ENCODE results near the gene SARS1. TPM values are rescaled to one million over a fixed set of nuclear protein-coding genes. Genes with fewer than 3 reads are reported as not detected.
A peak's percentile ranks its signal among the peaks of the same experiment; 100 is the strongest.
"Not testable (repeated sequence)": the region's sequence is repeated elsewhere in the genome, so short reads cannot be mapped to it uniquely, and the experiment has no call there.

The SARS1 gene
- total RNA-seq, 3 donors from 2014 or later (not counting 1 experiment from before 2014, with no cell fraction given), result 95.6 to 122 (median 106) TPM

DNA sequence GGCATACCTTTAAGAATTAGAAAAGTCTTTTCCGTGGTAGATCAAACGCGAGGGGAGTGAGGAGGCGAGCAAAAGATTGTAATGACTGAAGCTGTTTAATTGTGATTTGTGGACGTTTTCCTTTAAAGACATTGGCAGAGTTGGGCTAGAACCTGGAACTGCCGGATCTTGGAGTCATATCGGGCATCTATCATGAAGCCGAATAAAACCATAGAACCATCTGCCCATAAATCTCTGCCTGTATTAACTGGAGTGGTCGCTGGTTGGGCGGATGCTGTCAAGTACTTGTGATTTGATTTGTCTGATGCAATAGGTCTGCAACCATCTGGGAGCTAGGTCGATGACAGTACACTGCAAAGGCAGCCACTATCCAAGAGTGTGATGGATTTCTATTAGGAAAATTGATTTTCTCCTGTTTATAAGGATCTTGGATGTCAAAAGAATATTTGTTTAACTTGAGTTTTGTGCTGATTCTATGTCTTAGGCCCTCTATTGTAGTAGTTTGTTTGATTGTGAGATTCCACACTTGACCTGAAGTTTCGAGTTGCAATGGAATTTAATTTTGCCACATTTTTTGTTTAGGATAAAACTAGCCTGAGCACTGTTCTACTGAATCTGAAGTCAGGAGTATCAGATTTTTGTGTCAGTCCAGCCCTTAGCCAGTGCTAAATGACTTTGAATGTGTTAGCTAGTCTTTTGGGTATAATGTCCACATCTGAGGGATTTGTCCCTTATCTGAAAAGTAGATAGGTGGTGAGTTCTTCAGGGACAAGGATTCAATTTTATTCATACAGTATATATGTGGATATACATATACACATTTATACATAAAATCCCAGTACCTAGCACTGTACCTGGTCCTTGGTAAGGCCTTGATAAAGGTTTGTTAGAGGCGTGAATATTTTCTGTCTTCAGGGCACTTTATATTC, 1.2 kb downstream of the SARS1 start:
- TF ChIP-seq CTCF (IDR thresholded peaks at IDR 0.05), result no peak
- H3K9me3 Mint-ChIP-seq, result no peaks in the 10 kb centered on the region
- H3K27ac Mint-ChIP-seq, result peak overlapping the region; percentile 93 to 97
- ATAC-seq (no peak), DNase-seq (peak in 1 of 2 donors; percentile 56)
- H3K27me3 ChIP-seq (ENCODE audit: control insufficient read depth, insufficient read depth, low read length), result no peaks in the 10 kb centered on the region
- no peaks in the 10 kb centered on the region for H3K36me3 Mint-ChIP-seq
- intact Hi-C loops (cut with micrococcal nuclease), result no loop called here
- peaks cover 10% of the 10 kb centered on the region for H3K4me1 ChIP-seq (ENCODE audit: control insufficient read depth, insufficient read depth, low read length)
- H3K4me1 Mint-ChIP-seq, result peaks cover 36% of the 10 kb centered on the region in 2 donors
- peak overlapping the region; percentile 59 for H3K27ac ChIP-seq (ENCODE audit: low read length)
- peaks cover 2% of the 10 kb centered on the region for H3K36me3 ChIP-seq (ENCODE audit: control insufficient read depth, insufficient read depth, low read length)
- no peaks in the 10 kb centered on the region for H3K9me3 ChIP-seq (ENCODE audit: control insufficient read depth, insufficient read depth, low read length)
- H3K4me3 Mint-ChIP-seq, result peak overlapping the region; percentile 99
- 15% methylated on average over 12 of the region's 13 CpGs for WGBS (ENCODE audit: insufficient coverage)
- no peaks in the 10 kb centered on the region for H3K27me3 Mint-ChIP-seq (ENCODE audit: low read depth in 2 of 2)
- peak overlapping the region; percentile 96 for H3K4me3 ChIP-seq (ENCODE audit: low read length)

GRCh38 chr1:109216662-109217061, 2.9 kb downstream of the SARS1 start:
- TF ChIP-seq CTCF (IDR thresholded peaks at IDR 0.05), result no peak
- DNase-seq (no peak), ATAC-seq (no peak)
- no peaks in the 10 kb centered on the region for H3K27me3 Mint-ChIP-seq (ENCODE audit: low read depth in 2 of 2)
- no peaks in the 10 kb centered on the region for H3K9me3 ChIP-seq (ENCODE audit: control insufficient read depth, insufficient read depth, low read length)
- peaks cover 2% of the 10 kb centered on the region for H3K36me3 ChIP-seq (ENCODE audit: control insufficient read depth, insufficient read depth, low read length)
- no peak overlapping the region for H3K4me3 ChIP-seq (ENCODE audit: low read length)
- H3K4me1 Mint-ChIP-seq, result peaks cover 36 to 44% of the 10 kb centered on the region in 2 donors
- H3K27ac Mint-ChIP-seq, result peak overlapping the region; percentile 93 to 97
- intact Hi-C loops (cut with micrococcal nuclease), result no loop called here
- peaks cover 10% of the 10 kb centered on the region for H3K4me1 ChIP-seq (ENCODE audit: control insufficient read depth, insufficient read depth, low read length)
- no peaks in the 10 kb centered on the region for H3K36me3 Mint-ChIP-seq
- H3K27me3 ChIP-seq (ENCODE audit: control insufficient read depth, insufficient read depth, low read length), result no peaks in the 10 kb centered on the region
- H3K9me3 Mint-ChIP-seq, result no peaks in the 10 kb centered on the region
- H3K4me3 Mint-ChIP-seq, result peak overlapping the region; percentile 99
- H3K27ac ChIP-seq (ENCODE audit: low read length), result no peak overlapping the region
- WGBS (ENCODE audit: insufficient coverage), result 91% methylated on average over 4 of the region's 4 CpGs

DNA sequence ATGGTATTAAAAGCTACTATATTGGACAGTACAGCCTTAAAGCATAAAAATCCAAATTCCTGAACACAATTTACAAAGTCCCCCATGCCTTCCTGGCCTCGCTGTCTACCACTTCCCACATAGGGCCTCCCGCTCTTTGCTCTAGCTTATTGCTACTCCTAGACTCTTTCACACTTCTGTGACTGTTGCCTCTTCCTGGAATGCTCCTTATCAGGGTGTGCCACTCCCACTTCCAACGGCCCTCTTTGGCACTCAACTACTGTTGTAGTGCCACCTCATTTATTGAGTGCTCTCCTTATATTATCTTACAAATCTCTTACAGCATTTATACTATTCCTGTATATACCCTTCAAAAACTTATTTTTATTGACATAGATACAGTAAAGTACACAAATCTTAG, 4.8 kb downstream of the SARS1 start:
- H3K4me3 ChIP-seq (ENCODE audit: low read length), result no peak overlapping the region
- TF ChIP-seq CTCF (IDR thresholded peaks at IDR 0.05), result no peak
- H3K9me3 ChIP-seq (ENCODE audit: control insufficient read depth, insufficient read depth, low read length), result no peaks in the 10 kb centered on the region
- ATAC-seq (no peak), DNase-seq (no peak)
- WGBS (ENCODE audit: insufficient coverage), result 69% methylated on average over 3 of the region's 3 CpGs
- H3K27me3 Mint-ChIP-seq (ENCODE audit: low read depth in 2 of 2), result no peaks in the 10 kb centered on the region
- intact Hi-C loops (cut with micrococcal nuclease), result no loop called here
- peaks cover 2% of the 10 kb centered on the region for H3K36me3 ChIP-seq (ENCODE audit: control insufficient read depth, insufficient read depth, low read length)
- H3K4me1 Mint-ChIP-seq, result peaks cover 42 to 44% of the 10 kb centered on the region in 2 donors
- H3K9me3 Mint-ChIP-seq, result no peaks in the 10 kb centered on the region
- no peak overlapping the region for H3K4me3 Mint-ChIP-seq
- peak overlapping the region; percentile 2 to 23 for H3K27ac Mint-ChIP-seq
- H3K36me3 Mint-ChIP-seq, result no peaks in the 10 kb centered on the region
- H3K4me1 ChIP-seq (ENCODE audit: control insufficient read depth, insufficient read depth, low read length), result peaks cover 7% of the 10 kb centered on the region
- no peak overlapping the region for H3K27ac ChIP-seq (ENCODE audit: low read length)
- H3K27me3 ChIP-seq (ENCODE audit: control insufficient read depth, insufficient read depth, low read length), result no peaks in the 10 kb centered on the region

DNA sequence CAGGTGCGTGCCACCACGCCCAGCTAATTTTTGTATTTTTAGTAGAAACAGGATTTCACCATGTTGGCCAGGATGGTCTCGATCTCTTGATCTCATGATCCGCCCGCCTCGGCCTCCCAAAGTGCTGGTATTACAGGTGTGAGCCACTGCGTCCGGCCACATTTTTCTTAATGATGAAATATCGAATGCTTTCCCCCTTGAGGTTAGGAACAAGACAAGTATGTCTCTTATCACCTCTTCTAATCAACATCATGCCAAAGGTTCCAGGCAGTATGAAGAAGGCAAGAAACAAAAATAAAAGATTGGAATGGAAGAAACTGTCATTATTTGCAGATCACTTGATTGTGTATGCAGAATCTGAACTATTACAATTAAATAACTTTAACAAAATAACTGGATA, 7.5 kb downstream of the SARS1 start:
- peaks cover 29 to 34% of the 10 kb centered on the region in 2 donors for H3K4me1 Mint-ChIP-seq
- H3K4me3 ChIP-seq (ENCODE audit: low read length); H3K36me3 Mint-ChIP-seq; ATAC-seq; DNase-seq; H3K9me3 Mint-ChIP-seq; H3K4me3 Mint-ChIP-seq; H3K27ac ChIP-seq (ENCODE audit: low read length); intact Hi-C loops (cut with micrococcal nuclease); H3K36me3 ChIP-seq (ENCODE audit: control insufficient read depth, insufficient read depth, low read length); H3K9me3 ChIP-seq (ENCODE audit: control insufficient read depth, insufficient read depth, low read length); H3K4me1 ChIP-seq (ENCODE audit: control insufficient read depth, insufficient read depth, low read length); H3K27me3 ChIP-seq (ENCODE audit: control insufficient read depth, insufficient read depth, low read length); H3K27ac Mint-ChIP-seq; H3K27me3 Mint-ChIP-seq (ENCODE audit: low read depth in 2 of 2): not testable (repeated sequence)
- WGBS (ENCODE audit: insufficient coverage), result 98% methylated on average over 9 of the region's 9 CpGs

Measured in natural killer cell (primary cell).